ENCODE measurements around the gene GPN1.

Gene GPN1

GRCh38 chr2:27697660-27698059 is 68.8 kb downstream of the GPN1 start:
- Mint-ChIP-seq H3K4me3 (no peak overlapping the region), H3K4me1 (peaks cover 5% of the 10 kb centered on the region), H3K27me3 (no peaks in the 10 kb centered on the region), H3K36me3 (peaks cover 27% of the 10 kb centered on the region), H3K9me3 (no peaks in the 10 kb centered on the region), H3K27ac (no peak overlapping the region)
- DNase-seq: no peak
- CTCF ChIA-PET: interaction anchor here (1.5 kb wide), 1 partner anchor 14 kb away, joined by 9 read pairs; no protein-coding TSS in a partner anchor
